Measurements from ENCODE around the gene CD84. TPM values are rescaled to one million over a fixed set of nuclear protein-coding genes. Genes with fewer than 3 reads are reported as not detected.

The CD84 gene
- total RNA-seq, 2 experiments from 2014 or later, result 32.7 to 36.9 TPM

- Histone ChIP-seq H3K27me3 (ENCODE audit: control insufficient read depth in 1 of 2, insufficient read depth in 2 of 2, low read length in 2 of 2) (no peaks in the 10 kb centered on the region), H3K36me3 (ENCODE audit: insufficient read depth, low read length) (peaks cover 87% of the 10 kb centered on the region), H3K4me3 (ENCODE audit: low read length) (no peak overlapping the region), H3K27ac (ENCODE audit: low read depth in 1 of 2, low read length in 2 of 2) (no peak overlapping the region), H3K9me3 (ENCODE audit: control insufficient read depth in 1 of 2, insufficient read depth in 1 of 2, low read length in 2 of 2) (no peaks in the 10 kb centered on the region), H3K4me1 (ENCODE audit: insufficient read depth, low read length) (no peaks in the 10 kb centered on the region)
- CTCF ChIA-PET, result interaction anchor here (1.2 kb wide), 1 partner anchor 10 kb away, joined by 3 read pairs; no protein-coding TSS in a partner anchor
- Mint-ChIP-seq H3K27ac (no peak overlapping the region), H3K27me3 (no peaks in the 10 kb centered on the region), H3K36me3 (ENCODE audit: low read depth) (peaks cover 11% of the 10 kb centered on the region), H3K4me3 (no peak overlapping the region), H3K4me1 (ENCODE audit: low read depth) (peaks cover 14% of the 10 kb centered on the region), H3K9me3 (no peaks in the 10 kb centered on the region)
- TF ChIP-seq CTCF (IDR thresholded peaks at IDR 0.05), result no peak
- DNase-seq (no peak), ATAC-seq (ENCODE audit: poor library complexity) (no peak)
- intact Hi-C loops (cut with DNase I, micrococcal nuclease), result loop anchor here in 1 of 2 experiments (5.0 to 10.0 kb wide), 2 partner anchors 115 to 653 kb away; no protein-coding TSS in a partner anchor
- POLR2A ChIA-PET, result no interaction called here
These were observed 87.3 kb downstream of the CD84 start for GRCh38 chr1:160491981-160492380.

Other genes starting within 250 kb of the CD84 start
- 100 to 1,000 TPM in 1 of 2 experiments, 10 to 100 TPM in 1; 95.0 to 107 TPM for gene COPA, start 236.2 kb downstream of the CD84 start, total RNA-seq
- 10 to 100 TPM; 54.9 to 56.6 TPM for gene NCSTN, start 236.1 kb downstream of the CD84 start, total RNA-seq
- gene NHLH1, start 212.4 kb downstream of the CD84 start, total RNA-seq, result under 1 TPM in 1 of 2 experiments, not detected in 1; 0.08 TPM
- not detected for gene VANGL2, start 178.9 kb downstream of the CD84 start, total RNA-seq
- 1 to 10 TPM; 6.3 to 7.3 TPM for gene SLAMF6, start 56.2 kb downstream of the CD84 start, total RNA-seq
- gene SLAMF1, start 67.5 kb upstream of the CD84 start, total RNA-seq, result 10 to 100 TPM; 39.4 to 39.8 TPM
- 100 to 1,000 TPM; 387 to 395 TPM for gene CD48, start 132.3 kb upstream of the CD84 start, total RNA-seq
- gene SLAMF7, start 159.8 kb upstream of the CD84 start, total RNA-seq, result under 1 TPM; 0.69 to 0.78 TPM
- 100 to 1,000 TPM; 124 TPM for gene LY9, start 216.7 kb upstream of the CD84 start, total RNA-seq